Fibroblast of gingiva (primary cell): ENCODE results near the gene ACACB.

ENCODE experiments used
- DNase-seq: peaks from one replicate; pipeline ENCODE4 v3.0.0-alpha.2; 2011; ENCODE audit warnings: low read depth

The ACACB gene

GRCh38 chr12:109277899-109278762, 161.7 kb downstream of the ACACB start:
- DNase-seq = peak; percentile 69

GRCh38 chr12:109278912-109279311, 162.5 kb downstream of the ACACB start:
- DNase-seq = no peak

GRCh38 chr12:109279525-109279924, 163.1 kb downstream of the ACACB start:
- no peak for DNase-seq

- no peak for DNase-seq
Measured at GRCh38 chr12:109281452-109281851, 165.1 kb downstream of the ACACB start.

- DNase-seq = no peak
Measured at GRCh38 chr12:109284392-109284791, 168.0 kb downstream of the ACACB start.

GRCh38 chr12:109286252-109286651, 169.9 kb downstream of the ACACB start:
- DNase-seq = no peak

GRCh38 chr12:109286652-109287051, 170.3 kb downstream of the ACACB start:
- DNase-seq = no peak

- DNase-seq = no peak
Measured at GRCh38 chr12:109287181-109287580, 170.8 kb downstream of the ACACB start.

GRCh38 chr12:109287811-109288469, 171.6 kb downstream of the ACACB start:
- DNase-seq = no peak

- DNase-seq = no peak
Measured at GRCh38 chr12:109288571-109288970, 172.2 kb downstream of the ACACB start.

GRCh38 chr12:109289004-109289403, 172.6 kb downstream of the ACACB start:
- no peak for DNase-seq

- DNase-seq = no peak
Measured at GRCh38 chr12:109289551-109289950, 173.2 kb downstream of the ACACB start.

GRCh38 chr12:109290061-109290460, 173.7 kb downstream of the ACACB start:
- no peak for DNase-seq

GRCh38 chr12:109291117-109291516, 174.7 kb downstream of the ACACB start:
- no peak for DNase-seq

GRCh38 chr12:109291521-109292341, 175.3 kb downstream of the ACACB start:
- DNase-seq = peak; percentile 42

GRCh38 chr12:109292342-109292711, 175.9 kb downstream of the ACACB start:
- DNase-seq = no peak

GRCh38 chr12:109293106-109293505, 176.7 kb downstream of the ACACB start:
- no peak for DNase-seq

GRCh38 chr12:109294286-109294796, 178.0 kb downstream of the ACACB start:
- DNase-seq = no peak

GRCh38 chr12:109295764-109296425, 179.5 kb downstream of the ACACB start:
- no peak for DNase-seq

- DNase-seq = no peak
Measured at GRCh38 chr12:109296431-109296830, 180.0 kb downstream of the ACACB start.

GRCh38 chr12:109299849-109300248, 183.5 kb downstream of the ACACB start:
- no peak for DNase-seq

GRCh38 chr12:109301643-109302168, 185.3 kb downstream of the ACACB start:
- no peak for DNase-seq
